Esophagus squamous epithelium (tissue), 4 donors: ENCODE results near the gene ZDHHC8.

Experiments
- POLR2A ChIP-seq, 4 donors: fragments of 450-650 bp; IDR thresholded peaks; one replicate each; pipeline ENCODE4 v1.6.1; 2017; ENCODE audit warnings: antibody characterized with exemption in 4 of 4, mild to moderate bottlenecking in 4 of 4, moderate library complexity in 3 of 4
- TF ChIP-seq, protein P1 (sequence below), 6 experiments: fragments of 450-650 bp in 4 of 6; fragments of 200-600 bp in 2 of 6; sonication (generic) in 2 of 6; IDR thresholded peaks; one replicate each; pipeline ENCODE4 v1.5.1; 2016 to 2019; ENCODE audit warnings: antibody characterized with exemption in 6 of 6, mild to moderate bottlenecking in 4 of 6, moderate library complexity in 4 of 6

DNA sequence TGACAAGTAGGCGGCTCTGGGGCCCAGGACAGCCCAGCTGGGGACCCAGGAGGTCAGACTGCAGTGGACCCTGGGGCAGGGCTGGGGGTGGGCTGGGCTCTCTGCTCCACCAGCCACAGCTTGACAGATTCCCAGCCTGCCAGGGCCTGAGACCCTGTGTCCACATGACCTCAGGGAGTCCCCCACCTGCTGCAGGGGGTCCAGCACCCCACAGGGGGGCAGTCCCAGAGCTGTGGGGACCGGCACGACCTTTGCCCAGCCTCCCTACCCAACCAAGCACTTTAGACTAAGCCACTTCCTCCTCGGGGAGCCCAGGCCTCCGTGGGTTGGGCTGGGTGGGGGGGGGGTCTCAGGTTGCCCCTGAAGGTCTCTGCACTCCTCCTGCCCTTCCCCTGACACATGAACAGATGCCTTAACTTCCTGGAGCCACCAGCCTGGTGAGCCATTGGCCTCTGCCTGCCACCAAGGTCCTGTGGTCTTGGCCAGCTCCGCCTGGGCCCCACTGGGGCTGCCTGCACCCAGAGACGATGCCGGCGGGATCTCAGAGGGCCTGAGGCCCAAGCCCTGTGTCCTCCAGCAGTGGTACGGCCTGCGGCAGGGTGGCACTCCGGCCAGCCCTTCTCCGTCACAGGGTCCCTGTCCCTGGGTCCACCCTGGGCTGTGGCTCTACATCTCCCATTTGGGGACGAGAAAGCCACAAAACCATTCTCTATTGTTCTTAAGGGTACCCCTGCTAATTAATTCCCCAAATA lies 15.8 kb downstream of the ZDHHC8 start:
- TF ChIP-seq, protein P1, sequence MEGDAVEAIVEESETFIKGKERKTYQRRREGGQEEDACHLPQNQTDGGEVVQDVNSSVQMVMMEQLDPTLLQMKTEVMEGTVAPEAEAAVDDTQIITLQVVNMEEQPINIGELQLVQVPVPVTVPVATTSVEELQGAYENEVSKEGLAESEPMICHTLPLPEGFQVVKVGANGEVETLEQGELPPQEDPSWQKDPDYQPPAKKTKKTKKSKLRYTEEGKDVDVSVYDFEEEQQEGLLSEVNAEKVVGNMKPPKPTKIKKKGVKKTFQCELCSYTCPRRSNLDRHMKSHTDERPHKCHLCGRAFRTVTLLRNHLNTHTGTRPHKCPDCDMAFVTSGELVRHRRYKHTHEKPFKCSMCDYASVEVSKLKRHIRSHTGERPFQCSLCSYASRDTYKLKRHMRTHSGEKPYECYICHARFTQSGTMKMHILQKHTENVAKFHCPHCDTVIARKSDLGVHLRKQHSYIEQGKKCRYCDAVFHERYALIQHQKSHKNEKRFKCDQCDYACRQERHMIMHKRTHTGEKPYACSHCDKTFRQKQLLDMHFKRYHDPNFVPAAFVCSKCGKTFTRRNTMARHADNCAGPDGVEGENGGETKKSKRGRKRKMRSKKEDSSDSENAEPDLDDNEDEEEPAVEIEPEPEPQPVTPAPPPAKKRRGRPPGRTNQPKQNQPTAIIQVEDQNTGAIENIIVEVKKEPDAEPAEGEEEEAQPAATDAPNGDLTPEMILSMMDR (IDR thresholded peaks at IDR 0.05): no peak
- no peak for TF ChIP-seq POLR2A (IDR thresholded peaks at IDR 0.05)
